Breast epithelium (tissue), 4 donors: ENCODE data around the gene NACC2. TPM values are rescaled to one million over a fixed set of nuclear protein-coding genes. Genes with fewer than 3 reads are reported as not detected.

Experiments used
- DNase-seq, 2 donors: peaks; one replicate each; pipeline ENCODE4 v3.0.0-alpha.2; 2019; ENCODE audit warnings: low spot score in 2 of 2
- H3K27ac ChIP-seq, 2 donors: fragments of 200-600 bp; sonication (generic) in 1 of 2; one replicate each; pipeline ENCODE4 v1.5.1; 2016 to 2019; ENCODE audit warnings: mild to moderate bottlenecking in 1 of 2
- H3K27me3 ChIP-seq, 2 donors: fragments of 200-600 bp; sonication (generic) in 1 of 2; one replicate each; pipeline versions ENCODE4 v1.5.1 to v1.6.0; 2017 to 2019; ENCODE audit warnings: control low read depth in 1 of 2, mild to moderate bottlenecking in 1 of 2
- H3K36me3 ChIP-seq: fragments of 200-600 bp; one replicate; pipeline ENCODE4 v1.5.1; 2019
- H3K4me1 ChIP-seq, 2 donors: fragments of 200-600 bp; sonication (generic); one replicate each; pipeline ENCODE4 v1.5.1; 2016 to 2019; ENCODE audit warnings: control low read depth in 1 of 2
- H3K4me3 ChIP-seq, 3 donors: fragments of 200-600 bp; sonication (generic); 1 replicate in 2 of 3; 2 replicates in 1 of 3; pipeline ENCODE4 v1.5.1; 2016 to 2019; ENCODE audit warnings: mild to moderate bottlenecking in 3 of 3, moderate library complexity in 2 of 3
- H3K9me3 ChIP-seq, 2 donors: fragments of 200-600 bp; sonication (generic) in 1 of 2; one replicate each; pipeline ENCODE4 v1.5.1; 2016 to 2019; ENCODE audit warnings: control low read depth in 1 of 2
- POLR2A ChIP-seq: fragments of 450-650 bp; IDR thresholded peaks from one replicate; pipeline ENCODE4 v1.6.1; 2016; ENCODE audit warnings: antibody characterized with exemption, mild to moderate bottlenecking, moderate library complexity
- POLR2AphosphoS5 ChIP-seq, 3 donors: sonication (generic); formaldehyde crosslinking; IDR thresholded peaks; one replicate each; pipeline ENCODE4 v1.6.1; 2017; ENCODE audit warnings: antibody characterized with exemption in 3 of 3
- intact Hi-C: fragments of 100-400 bp; cut with DNase I; formaldehyde crosslinking; loops from one replicate; pipeline ENCODE4 v1.15.1; 2023; ENCODE audit warnings: low total_unique reads
- total RNA-seq, 3 donors: library from RNA; depleted of rRNA; stranded (reverse); fragments of >200 nt; gene quantifications; one replicate each; pipeline ENCODE4 v1.1.0, GENCODE V29; 2016
- TF ChIP-seq, protein P1 (sequence below), 3 donors: fragments of 450-650 bp; IDR thresholded peaks; one replicate each; pipeline ENCODE4 v1.5.1; 2016 to 2017; ENCODE audit warnings: antibody characterized with exemption in 3 of 3, mild to moderate bottlenecking in 3 of 3, moderate library complexity in 3 of 3

Gene NACC2
- total RNA-seq, 3 donors from 2014 or later: 14.0 to 24.2 (median 19.3) TPM

DNA sequence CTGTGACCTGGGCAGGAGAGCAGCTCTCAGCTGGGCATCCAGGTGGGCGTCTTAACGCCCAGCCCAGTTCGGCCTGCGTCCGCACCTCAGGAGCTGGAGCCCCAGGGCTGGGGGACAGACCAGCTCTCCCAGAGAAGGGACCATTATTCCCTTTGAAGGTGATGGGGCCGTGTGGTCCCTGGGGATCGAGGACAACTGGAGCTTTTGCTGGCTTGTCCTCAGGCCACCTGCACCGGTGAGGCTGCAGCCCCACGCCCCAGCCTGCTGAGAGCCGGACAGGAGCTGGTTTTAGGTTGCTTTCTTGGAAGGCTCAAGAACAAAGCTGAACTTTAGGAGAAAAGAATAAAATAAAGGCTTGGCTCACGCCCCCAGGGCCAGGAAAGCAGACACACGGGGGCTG, 40.9 kb downstream of the NACC2 start:
- Histone ChIP-seq H3K4me3 (no peak overlapping the region), H3K36me3 (no peaks in the 10 kb centered on the region), H3K4me1 (peaks cover 10 to 22% of the 10 kb centered on the region in 2 donors), H3K9me3 (no peaks in the 10 kb centered on the region), H3K27ac (no peak overlapping the region), H3K27me3 (no peaks in the 10 kb centered on the region)
- intact Hi-C loops: no loop called here
- no peak for DNase-seq
- TF ChIP-seq POLR2A (no peak), POLR2AphosphoS5 (IDR thresholded peaks at IDR 0.05) (no peak)
- TF ChIP-seq, protein P1, sequence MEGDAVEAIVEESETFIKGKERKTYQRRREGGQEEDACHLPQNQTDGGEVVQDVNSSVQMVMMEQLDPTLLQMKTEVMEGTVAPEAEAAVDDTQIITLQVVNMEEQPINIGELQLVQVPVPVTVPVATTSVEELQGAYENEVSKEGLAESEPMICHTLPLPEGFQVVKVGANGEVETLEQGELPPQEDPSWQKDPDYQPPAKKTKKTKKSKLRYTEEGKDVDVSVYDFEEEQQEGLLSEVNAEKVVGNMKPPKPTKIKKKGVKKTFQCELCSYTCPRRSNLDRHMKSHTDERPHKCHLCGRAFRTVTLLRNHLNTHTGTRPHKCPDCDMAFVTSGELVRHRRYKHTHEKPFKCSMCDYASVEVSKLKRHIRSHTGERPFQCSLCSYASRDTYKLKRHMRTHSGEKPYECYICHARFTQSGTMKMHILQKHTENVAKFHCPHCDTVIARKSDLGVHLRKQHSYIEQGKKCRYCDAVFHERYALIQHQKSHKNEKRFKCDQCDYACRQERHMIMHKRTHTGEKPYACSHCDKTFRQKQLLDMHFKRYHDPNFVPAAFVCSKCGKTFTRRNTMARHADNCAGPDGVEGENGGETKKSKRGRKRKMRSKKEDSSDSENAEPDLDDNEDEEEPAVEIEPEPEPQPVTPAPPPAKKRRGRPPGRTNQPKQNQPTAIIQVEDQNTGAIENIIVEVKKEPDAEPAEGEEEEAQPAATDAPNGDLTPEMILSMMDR (IDR thresholded peaks at IDR 0.05): no peak

DNA sequence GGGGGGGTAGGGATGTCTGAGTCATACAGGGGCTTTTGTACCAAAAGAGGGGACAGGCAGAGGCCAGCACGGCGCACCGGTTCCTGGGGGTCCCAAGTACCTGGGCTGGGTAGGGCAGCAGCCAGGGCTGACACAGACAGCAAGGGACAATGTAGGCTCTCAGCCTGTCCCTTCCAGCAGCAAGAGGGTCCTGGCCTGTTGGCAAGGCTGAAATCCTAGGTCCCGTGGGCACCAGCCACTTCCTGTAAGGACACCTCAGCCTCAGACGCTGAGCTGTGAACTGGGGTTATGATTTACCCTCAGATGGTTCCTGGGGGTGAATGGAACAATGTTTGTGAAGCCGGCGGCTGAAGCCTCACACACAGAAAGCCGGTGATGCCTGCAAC, 41.3 kb downstream of the NACC2 start:
- peak overlapping the region in 1 of 3 donors; percentile 67 for H3K4me3 ChIP-seq
- peaks cover 10 to 22% of the 10 kb centered on the region in 2 donors for H3K4me1 ChIP-seq
- DNase-seq: no peak
- no peak for TF ChIP-seq POLR2AphosphoS5 (IDR thresholded peaks at IDR 0.05)
- TF ChIP-seq, protein P1 (IDR thresholded peaks at IDR 0.05): no peak
- no peak for TF ChIP-seq POLR2A
- H3K9me3 ChIP-seq: no peaks in the 10 kb centered on the region
- no peaks in the 10 kb centered on the region for H3K27me3 ChIP-seq
- intact Hi-C loops: no loop called here
- no peaks in the 10 kb centered on the region for H3K36me3 ChIP-seq
- peak overlapping the region in 1 of 2 donors; percentile 66 for H3K27ac ChIP-seq

DNA sequence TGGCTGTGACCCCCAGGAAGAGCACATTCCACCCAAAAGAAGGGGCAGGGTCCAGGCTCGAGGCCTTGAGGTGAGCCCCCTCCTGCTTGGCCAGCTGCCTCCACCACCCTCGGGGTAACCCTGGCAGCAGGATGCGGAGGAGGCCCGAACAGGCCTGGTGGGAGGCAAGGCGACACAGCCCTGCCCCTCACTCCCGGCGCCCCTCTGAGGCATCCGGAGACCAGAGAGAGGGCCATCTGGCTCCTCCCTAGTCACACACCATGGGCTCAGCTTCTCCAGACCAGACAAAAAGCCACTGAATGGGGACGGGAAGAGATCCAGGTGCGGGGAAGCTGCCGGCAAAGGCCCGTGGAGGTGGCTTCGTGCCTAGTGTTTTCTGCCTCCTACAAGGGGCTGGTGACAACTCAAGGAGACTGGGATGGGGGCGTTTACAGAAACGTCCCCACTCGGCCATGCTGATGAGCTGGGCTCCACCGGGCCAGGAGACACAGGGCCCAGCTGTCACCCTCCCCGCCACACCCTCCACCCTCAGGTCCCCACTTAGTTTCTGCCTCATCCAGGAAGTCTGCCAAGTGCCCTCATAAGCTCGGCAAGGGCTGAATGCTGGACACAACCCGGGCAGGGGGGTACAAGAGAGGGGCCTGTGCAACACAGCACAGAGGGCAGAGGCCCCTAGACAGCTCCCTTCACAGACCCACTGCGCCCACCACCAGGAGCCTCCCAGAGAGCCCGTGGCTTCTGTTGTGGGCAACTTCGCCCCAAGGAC, 41.9 kb downstream of the NACC2 start:
- Histone ChIP-seq H3K4me3 (peak overlapping the region in 2 of 3 donors; percentile 61 to 67), H3K36me3 (no peaks in the 10 kb centered on the region), H3K9me3 (no peaks in the 10 kb centered on the region), H3K27ac (peak overlapping the region; percentile 66 to 79), H3K4me1 (peaks cover 10 to 22% of the 10 kb centered on the region in 2 donors), H3K27me3 (no peaks in the 10 kb centered on the region)
- DNase-seq: no peak
- intact Hi-C loops: no loop called here
- TF ChIP-seq POLR2AphosphoS5 (IDR thresholded peaks at IDR 0.05): no peak
- no peak for TF ChIP-seq POLR2A
- TF ChIP-seq, protein P1 (IDR thresholded peaks at IDR 0.05): no peak

DNA sequence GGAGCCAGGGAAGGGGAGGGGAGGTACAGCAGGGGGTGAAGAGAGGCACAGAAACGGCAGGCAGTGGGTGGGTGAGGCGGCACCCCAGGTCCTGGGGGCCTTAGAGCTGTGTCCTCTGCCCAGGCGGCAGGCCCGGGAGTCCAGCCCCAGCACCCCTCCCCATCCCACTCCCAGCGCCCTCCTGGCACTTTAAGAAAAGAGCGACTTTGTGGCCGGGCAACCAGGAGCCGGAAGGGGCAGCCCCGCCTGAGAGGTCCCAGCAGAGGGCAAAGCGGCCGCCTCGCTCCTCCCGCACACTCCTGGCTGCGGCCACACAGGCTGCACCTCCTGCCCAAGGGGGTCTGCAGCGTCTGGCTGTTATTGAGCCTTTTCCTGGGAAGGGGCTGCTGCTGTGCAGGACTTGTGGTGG, 42.6 kb downstream of the NACC2 start:
- Histone ChIP-seq H3K27me3 (no peaks in the 10 kb centered on the region), H3K36me3 (no peaks in the 10 kb centered on the region), H3K4me3 (peak overlapping the region; percentile 35 to 67 (median 61)), H3K9me3 (no peaks in the 10 kb centered on the region), H3K4me1 (peaks cover 10 to 22% of the 10 kb centered on the region in 2 donors), H3K27ac (peak overlapping the region; percentile 66 to 79)
- DNase-seq: no peak
- intact Hi-C loops: no loop called here
- TF ChIP-seq POLR2AphosphoS5 (IDR thresholded peaks at IDR 0.05) (no peak), POLR2A (no peak)
- TF ChIP-seq, protein P1 (IDR thresholded peaks at IDR 0.05): no peak

DNA sequence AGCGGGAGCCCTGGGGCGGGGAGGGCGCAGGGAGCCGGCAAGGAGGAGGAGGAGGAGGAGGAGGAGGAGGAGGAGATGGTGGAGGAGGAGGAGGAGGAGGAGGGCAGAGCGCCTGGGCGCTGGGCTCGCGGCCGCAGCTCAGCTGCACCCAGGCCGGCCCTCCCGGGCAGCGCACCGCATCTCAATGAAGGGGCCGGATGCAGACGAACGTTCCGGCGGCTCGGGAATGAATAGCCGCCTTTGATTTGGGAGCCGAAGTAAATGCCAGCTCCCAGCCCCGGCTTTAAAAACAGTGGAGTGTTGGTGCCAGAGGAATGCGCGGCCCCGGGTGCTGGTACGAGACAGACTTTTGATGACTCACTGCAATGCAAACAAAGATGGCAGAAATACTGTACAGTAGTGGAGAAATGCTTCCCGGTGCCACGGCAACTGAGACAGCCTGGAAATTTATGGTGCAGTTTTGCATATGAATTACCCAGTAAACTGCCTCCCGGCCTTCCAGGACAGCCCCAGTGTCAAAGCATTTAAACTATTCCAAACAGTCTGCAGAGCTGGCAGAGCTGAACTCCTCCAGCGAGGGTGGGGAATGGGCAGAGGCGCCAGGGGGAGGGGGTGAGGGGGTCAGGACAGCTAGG, 43.1 kb downstream of the NACC2 start:
- TF ChIP-seq POLR2A (no peak), POLR2AphosphoS5 (IDR thresholded peaks at IDR 0.05) (no peak)
- TF ChIP-seq, protein P1 (IDR thresholded peaks at IDR 0.05): no peak
- intact Hi-C loops: loop anchor here (2.0 kb wide), 1 partner anchor 31 kb away; no protein-coding TSS in a partner anchor
- peak; percentile 72 to 80 for DNase-seq
- H3K9me3 ChIP-seq: no peaks in the 10 kb centered on the region
- H3K36me3 ChIP-seq: no peaks in the 10 kb centered on the region
- peak overlapping the region; percentile 66 to 79 for H3K27ac ChIP-seq
- peaks cover 10 to 22% of the 10 kb centered on the region in 2 donors for H3K4me1 ChIP-seq
- H3K4me3 ChIP-seq: peak overlapping the region; percentile 35 to 67 (median 61)
- no peaks in the 10 kb centered on the region for H3K27me3 ChIP-seq
